Fibroblast of skin of abdomen (primary cell): ENCODE measurements around the gene COL4A1.

Experiments used
- DNase-seq: peaks from one replicate; pipeline ENCODE4 v3.0.0-alpha.2; 2013

The COL4A1 gene

GRCh38 chr13:110272651-110273050 is 34.3 kb downstream of the COL4A1 start:
- no peak for DNase-seq

- DNase-seq: no peak
Measured at GRCh38 chr13:110272227-110272626, 34.7 kb downstream of the COL4A1 start.

- no peak for DNase-seq
Measured at GRCh38 chr13:110271313-110271712, 35.6 kb downstream of the COL4A1 start.

- no peak for DNase-seq
Measured at GRCh38 chr13:110270507-110270906, 36.5 kb downstream of the COL4A1 start.

- DNase-seq: no peak
Measured at GRCh38 chr13:110269509-110270185, 37.3 kb downstream of the COL4A1 start.

GRCh38 chr13:110268576-110269185 is 38.3 kb downstream of the COL4A1 start:
- DNase-seq: no peak

- DNase-seq: no peak
Measured at GRCh38 chr13:110268061-110268460, 38.9 kb downstream of the COL4A1 start.

- no peak for DNase-seq
Measured at GRCh38 chr13:110266983-110267382, 40.0 kb downstream of the COL4A1 start.

- DNase-seq: no peak
Measured at GRCh38 chr13:110266431-110266809, 40.5 kb downstream of the COL4A1 start.

- no peak for DNase-seq
Measured at GRCh38 chr13:110265682-110266430, 41.1 kb downstream of the COL4A1 start.

- DNase-seq: no peak
Measured at GRCh38 chr13:110265341-110265681, 41.6 kb downstream of the COL4A1 start.

- DNase-seq: no peak
Measured at GRCh38 chr13:110264685-110265275, 42.2 kb downstream of the COL4A1 start.

GRCh38 chr13:110263888-110264287 is 43.1 kb downstream of the COL4A1 start:
- DNase-seq: no peak

GRCh38 chr13:110263404-110263803 is 43.6 kb downstream of the COL4A1 start:
- no peak for DNase-seq

GRCh38 chr13:110262508-110263291 is 44.3 kb downstream of the COL4A1 start:
- no peak for DNase-seq

GRCh38 chr13:110262082-110262436 is 44.9 kb downstream of the COL4A1 start:
- DNase-seq: no peak

- DNase-seq: no peak
Measured at GRCh38 chr13:110261166-110262081, 45.5 kb downstream of the COL4A1 start.

GRCh38 chr13:110259651-110260050 is 47.3 kb downstream of the COL4A1 start:
- DNase-seq: no peak

GRCh38 chr13:110258876-110259631 is 47.9 kb downstream of the COL4A1 start:
- DNase-seq: peak; percentile 27

GRCh38 chr13:110257408-110257807 is 49.5 kb downstream of the COL4A1 start:
- DNase-seq: no peak
